Calu3 (cell line): ENCODE data around the gene XG. TPM values are rescaled to one million over a fixed set of nuclear protein-coding genes. Genes with fewer than 3 reads are reported as not detected.
A peak's percentile ranks its signal among the peaks of the same experiment; 100 is the strongest.

Experiments
- BruUV-seq: library from RNA; stranded (reverse); fragments of 400-500 nt; replicated peaks from 2 replicates; lab custom pipeline; 2021; lab: Mats Ljungman, UMichigan
- CTCF ChIA-PET: fragments of 300-600 bp; sonication (Branson Sonifier 250); formaldehyde crosslinking; loops from one replicate; lab custom pipeline; 2022; ENCODE audit warnings: antibody characterized with exemption; lab: Charles Lee
- DNase-seq: peaks from one replicate; pipeline ENCODE4 v3.0.0; 2022
- H3K27ac Mint-ChIP-seq: one replicate; pipeline ENCODE4 v1.8.0; 2022; ENCODE audit warnings: mixed read lengths; ENCODE audit not compliant: unreplicated experiment
- H3K27me3 Mint-ChIP-seq: one replicate; pipeline ENCODE4 v1.8.0; 2022; ENCODE audit warnings: mixed read lengths; ENCODE audit not compliant: unreplicated experiment
- H3K36me3 Mint-ChIP-seq: one replicate; pipeline ENCODE4 v1.8.0; 2022; ENCODE audit warnings: mild to moderate bottlenecking, moderate library complexity, mixed read lengths; ENCODE audit not compliant: insufficient read depth, unreplicated experiment
- H3K4me1 Mint-ChIP-seq: one replicate; pipeline ENCODE4 v1.8.0; 2022; ENCODE audit warnings: mild to moderate bottlenecking, low read depth, mixed read lengths; ENCODE audit not compliant: unreplicated experiment
- H3K4me3 Mint-ChIP-seq: one replicate; pipeline ENCODE4 v1.8.0; 2022; ENCODE audit warnings: mild to moderate bottlenecking, low read depth, moderate library complexity, mixed read lengths; ENCODE audit not compliant: unreplicated experiment
- H3K9me3 Mint-ChIP-seq: one replicate; pipeline ENCODE4 v1.8.0; 2022; ENCODE audit warnings: low read depth, mixed read lengths; ENCODE audit not compliant: unreplicated experiment
- intact Hi-C: fragments of 100-400 bp; cut with micrococcal nuclease; formaldehyde crosslinking; loops from one replicate; pipeline ENCODE4 v1.10.0; 2022; ENCODE audit not compliant: unreplicated experiment
- total RNA-seq: library from RNA; stranded (reverse); gene quantifications from 2 replicates; pipeline ENCODE4 v1.2.3, GENCODE V29; 2022
- TF ChIP-seq, protein P1 (sequence below): fragments of 200-600 bp; IDR thresholded peaks from one replicate; pipeline ENCODE4 v1.8.0; 2022; ENCODE audit warnings: antibody characterized with exemption; ENCODE audit not compliant: unreplicated experiment

XG gene
- total RNA-seq, 1 experiment from 2014 or later = not detected

DNA sequence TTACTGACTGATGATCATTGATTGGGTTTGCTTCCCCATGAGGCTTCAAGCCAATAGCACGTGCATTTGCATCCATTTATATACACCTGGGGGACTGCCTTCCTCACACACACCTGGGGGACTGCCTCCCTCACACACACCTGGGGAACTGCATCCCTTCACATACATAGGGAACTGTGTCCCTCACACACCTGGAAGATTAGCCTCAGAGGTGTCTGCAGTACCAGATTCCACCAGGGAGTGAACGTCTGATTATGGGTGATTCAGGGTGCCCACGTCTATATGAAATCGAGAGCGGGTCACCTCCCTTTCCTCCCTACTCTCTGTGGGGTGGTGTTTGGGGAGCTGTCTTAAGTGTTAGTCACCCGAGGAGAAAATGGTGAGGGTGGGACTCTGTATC lies 43.8 kb upstream of the XG start:
- H3K4me1 Mint-ChIP-seq = peaks cover 12% of the 10 kb centered on the region

GRCh38 chrX:2708592-2709188 lies 43.1 kb upstream of the XG start:
- H3K27ac Mint-ChIP-seq = no peak overlapping the region
- TF ChIP-seq, protein P1, sequence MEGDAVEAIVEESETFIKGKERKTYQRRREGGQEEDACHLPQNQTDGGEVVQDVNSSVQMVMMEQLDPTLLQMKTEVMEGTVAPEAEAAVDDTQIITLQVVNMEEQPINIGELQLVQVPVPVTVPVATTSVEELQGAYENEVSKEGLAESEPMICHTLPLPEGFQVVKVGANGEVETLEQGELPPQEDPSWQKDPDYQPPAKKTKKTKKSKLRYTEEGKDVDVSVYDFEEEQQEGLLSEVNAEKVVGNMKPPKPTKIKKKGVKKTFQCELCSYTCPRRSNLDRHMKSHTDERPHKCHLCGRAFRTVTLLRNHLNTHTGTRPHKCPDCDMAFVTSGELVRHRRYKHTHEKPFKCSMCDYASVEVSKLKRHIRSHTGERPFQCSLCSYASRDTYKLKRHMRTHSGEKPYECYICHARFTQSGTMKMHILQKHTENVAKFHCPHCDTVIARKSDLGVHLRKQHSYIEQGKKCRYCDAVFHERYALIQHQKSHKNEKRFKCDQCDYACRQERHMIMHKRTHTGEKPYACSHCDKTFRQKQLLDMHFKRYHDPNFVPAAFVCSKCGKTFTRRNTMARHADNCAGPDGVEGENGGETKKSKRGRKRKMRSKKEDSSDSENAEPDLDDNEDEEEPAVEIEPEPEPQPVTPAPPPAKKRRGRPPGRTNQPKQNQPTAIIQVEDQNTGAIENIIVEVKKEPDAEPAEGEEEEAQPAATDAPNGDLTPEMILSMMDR = no peak
- DNase-seq = no peak
- CTCF ChIA-PET = no interaction called here
- H3K9me3 Mint-ChIP-seq = no peaks in the 10 kb centered on the region
- no peak overlapping the region for H3K4me3 Mint-ChIP-seq
- intact Hi-C loops = no loop called here
- no peaks in the 10 kb centered on the region for H3K27me3 Mint-ChIP-seq
- no peaks in the 10 kb centered on the region for H3K36me3 Mint-ChIP-seq
- BruUV-seq = no TSS peak
- peaks cover 12% of the 10 kb centered on the region for H3K4me1 Mint-ChIP-seq

More for the DNA sequence above, 43.8 kb upstream of the XG start:
- CTCF ChIA-PET = no interaction called here
- TF ChIP-seq, protein P1 = no peak
- no peak overlapping the region for H3K27ac Mint-ChIP-seq
- no peaks in the 10 kb centered on the region for H3K36me3 Mint-ChIP-seq
- no TSS peak for BruUV-seq
- H3K4me3 Mint-ChIP-seq = no peak overlapping the region
- intact Hi-C loops = no loop called here
- H3K9me3 Mint-ChIP-seq = no peaks in the 10 kb centered on the region
- no peaks in the 10 kb centered on the region for H3K27me3 Mint-ChIP-seq
- DNase-seq = no peak

DNA sequence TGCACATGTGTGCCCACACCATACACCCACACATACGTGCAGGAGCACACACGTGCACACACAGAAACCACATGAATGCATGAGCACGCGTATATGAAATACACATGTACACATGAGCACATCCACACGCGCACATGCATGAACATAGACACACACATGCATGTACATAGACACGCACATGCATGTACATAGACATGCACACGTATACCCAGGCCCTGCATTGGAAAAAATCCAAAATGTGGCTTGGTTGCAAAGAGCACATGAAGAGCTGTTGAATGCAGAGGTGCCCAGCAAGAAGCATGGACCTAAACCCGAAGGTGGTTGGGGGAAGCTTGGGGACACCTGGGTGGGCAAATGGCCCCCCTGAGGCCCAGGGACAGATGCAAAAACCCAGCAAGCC lies 42.3 kb upstream of the XG start:
- H3K27ac Mint-ChIP-seq = no peak overlapping the region

DNA sequence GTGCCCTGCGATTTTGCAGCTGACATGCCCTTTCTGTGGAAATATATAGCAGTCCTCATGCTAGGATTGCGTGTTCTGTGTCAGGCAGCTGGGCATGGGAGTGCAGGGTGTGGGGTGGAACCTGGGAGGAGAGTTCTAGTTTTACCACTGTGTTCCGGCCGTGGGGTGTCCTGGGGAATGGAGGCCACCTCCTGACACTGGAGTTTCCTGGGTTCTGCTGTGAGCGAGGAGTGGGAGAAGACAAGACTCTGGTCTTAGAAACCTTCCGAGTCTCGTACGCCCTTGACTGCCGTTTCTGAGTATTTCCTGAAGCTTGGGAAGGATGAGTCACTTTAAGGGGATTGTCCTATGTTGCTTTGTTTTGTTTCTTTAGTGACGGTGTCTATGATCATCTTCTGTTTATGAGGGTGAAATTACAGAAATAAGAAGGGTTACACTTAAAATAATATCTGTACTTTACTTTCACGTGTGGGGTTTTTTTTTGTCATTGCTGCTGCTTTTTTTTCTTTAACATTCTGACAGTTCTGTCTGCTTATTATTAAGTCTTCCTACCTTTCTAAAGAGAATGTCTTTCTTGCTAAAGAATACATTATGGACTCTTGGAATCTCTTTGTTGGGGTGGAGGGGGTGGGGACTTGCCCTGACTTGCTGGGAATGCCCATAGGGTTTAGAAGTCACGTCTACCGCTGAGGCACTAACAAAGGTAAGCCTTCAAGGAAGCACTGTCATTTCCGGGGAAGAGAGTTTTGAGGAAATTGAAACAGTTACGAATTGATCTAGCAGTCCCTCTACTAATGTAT lies 41.6 kb upstream of the XG start:
- Mint-ChIP-seq H3K27me3 (no peaks in the 10 kb centered on the region), H3K36me3 (no peaks in the 10 kb centered on the region), H3K9me3 (no peaks in the 10 kb centered on the region), H3K4me1 (peaks cover 12% of the 10 kb centered on the region), H3K4me3 (peak overlapping the region; percentile 46), H3K27ac (peak overlapping the region; percentile 83)
- BruUV-seq = no TSS peak
- intact Hi-C loops = no loop called here
- TF ChIP-seq, protein P1 = no peak
- DNase-seq = no peak
- CTCF ChIA-PET = no interaction called here

More for the DNA sequence above, 42.3 kb upstream of the XG start:
- H3K36me3 Mint-ChIP-seq = no peaks in the 10 kb centered on the region
- BruUV-seq = no TSS peak
- H3K9me3 Mint-ChIP-seq = no peaks in the 10 kb centered on the region
- no peak for DNase-seq
- intact Hi-C loops = no loop called here
- CTCF ChIA-PET = no interaction called here
- no peaks in the 10 kb centered on the region for H3K27me3 Mint-ChIP-seq
- peaks cover 12% of the 10 kb centered on the region for H3K4me1 Mint-ChIP-seq
- H3K4me3 Mint-ChIP-seq = peak overlapping the region; percentile 46
- TF ChIP-seq, protein P1 = no peak
